ENCODE results near the gene DNAH6.

Gene DNAH6

GRCh38 chr2:84701880-84702279 is 185.6 kb downstream of the DNAH6 start:
- DNase-seq = no peak

- DNase-seq = no peak
Measured at GRCh38 chr2:84702941-84703340, 186.6 kb downstream of the DNAH6 start.

GRCh38 chr2:84703831-84704230 is 187.5 kb downstream of the DNAH6 start:
- DNase-seq = no peak

- no peak for DNase-seq
Measured at GRCh38 chr2:84704505-84705244, 188.4 kb downstream of the DNAH6 start.

- DNase-seq = no peak
Measured at GRCh38 chr2:84705858-84706257, 189.6 kb downstream of the DNAH6 start.

GRCh38 chr2:84708442-84708841 is 192.1 kb downstream of the DNAH6 start:
- no peak for DNase-seq

- no peak for DNase-seq
Measured at GRCh38 chr2:84711651-84712050, 195.4 kb downstream of the DNAH6 start.

GRCh38 chr2:84713441-84713840 is 197.1 kb downstream of the DNAH6 start:
- no peak for DNase-seq

- DNase-seq = no peak
Measured at GRCh38 chr2:84716564-84716963, 200.3 kb downstream of the DNAH6 start.

GRCh38 chr2:84717302-84717701 is 201.0 kb downstream of the DNAH6 start:
- no peak for DNase-seq

- DNase-seq = no peak
Measured at GRCh38 chr2:84719434-84719833, 203.1 kb downstream of the DNAH6 start.

GRCh38 chr2:84723831-84724230 is 207.5 kb downstream of the DNAH6 start:
- no peak for DNase-seq

GRCh38 chr2:84725717-84726116 is 209.4 kb downstream of the DNAH6 start:
- no peak for DNase-seq

GRCh38 chr2:84727315-84727714 is 211.0 kb downstream of the DNAH6 start:
- no peak for DNase-seq

GRCh38 chr2:84729224-84729623 is 212.9 kb downstream of the DNAH6 start:
- no peak for DNase-seq

GRCh38 chr2:84731185-84731584 is 214.9 kb downstream of the DNAH6 start:
- DNase-seq = no peak

GRCh38 chr2:84732897-84733778 is 216.8 kb downstream of the DNAH6 start:
- no peak for DNase-seq

GRCh38 chr2:84735389-84735788 is 219.1 kb downstream of the DNAH6 start:
- no peak for DNase-seq

GRCh38 chr2:84741182-84741822 is 225.0 kb downstream of the DNAH6 start:
- DNase-seq = no peak

GRCh38 chr2:84748341-84748740 is 232.0 kb downstream of the DNAH6 start:
- no peak for DNase-seq

GRCh38 chr2:84749442-84749841 is 233.1 kb downstream of the DNAH6 start:
- no peak for DNase-seq

- no peak for DNase-seq
Measured at GRCh38 chr2:84755096-84755495, 238.8 kb downstream of the DNAH6 start.

GRCh38 chr2:84757648-84758047 is 241.3 kb downstream of the DNAH6 start:
- DNase-seq = no peak

GRCh38 chr2:84766791-84767190 is 250.5 kb downstream of the DNAH6 start:
- DNase-seq = no peak
